H1 (cell line): ENCODE results near the gene NUP205. TPM values are rescaled to one million over a fixed set of nuclear protein-coding genes. Genes with fewer than 3 reads are reported as not detected.
"Not testable (repeated sequence)": the region's sequence is repeated elsewhere in the genome, so short reads cannot be mapped to it uniquely, and the experiment has no call there.

Source experiments
- CTCF ChIA-PET: fragments of 300-600 bp; sonication (Branson Sonifier 250); formaldehyde crosslinking; loops from one replicate; lab custom pipeline; 2021; ENCODE audit not compliant: partially characterized antibody; lab: Charles Lee
- POLR2A ChIA-PET: fragments of 300-600 bp; sonication (Branson Sonifier 250); formaldehyde crosslinking; loops from one replicate; lab custom pipeline; 2021; ENCODE audit warnings: inconsistent platforms; ENCODE audit not compliant: partially characterized antibody; lab: Charles Lee
- DNase-seq, 2 experiments: peaks; one replicate each; pipeline versions ENCODE4 v3.0.0 to v3.0.0-alpha.2; 2010 to 2022; ENCODE audit warnings: low spot score in 2 of 2, low read depth in 1 of 2, mixed read lengths in 1 of 2
- FAIRE-seq: peaks from 2 replicates; lab custom pipeline; 2011; peaks lifted over from hg19 to GRCh38; lab: Jason Lieb, UNC
- H2AFZ ChIP-seq: 2 replicates; pipeline ENCODE4 v1.8.1; 2012; ENCODE audit warnings: low read length, inconsistent platforms
- H2AK5ac ChIP-seq: 2 replicates; pipeline ENCODE4 v1.6.1; 2013; ENCODE audit warnings: low read depth, low read length
- H2BK120ac ChIP-seq: replicated peaks from 2 replicates; pipeline ENCODE3; 2013; ENCODE audit warnings: low read depth, low read length, inconsistent platforms
- H2BK12ac ChIP-seq: 2 replicates; pipeline ENCODE4 v1.6.1; 2013; ENCODE audit warnings: low read depth, low read length
- H2BK15ac ChIP-seq: 2 replicates; pipeline ENCODE4 v1.6.1; 2013; ENCODE audit warnings: low read length
- H2BK20ac ChIP-seq: 2 replicates; pipeline ENCODE4 v1.6.1; 2013; ENCODE audit warnings: low read length
- H2BK5ac ChIP-seq: 2 replicates; pipeline ENCODE4 v1.6.1; 2013; ENCODE audit warnings: low read depth, low read length
- H3K14ac ChIP-seq: 2 replicates; pipeline ENCODE4 v1.6.1; 2013; ENCODE audit warnings: inconsistent platforms; ENCODE audit not compliant: insufficient read length
- H3K18ac ChIP-seq: 2 replicates; pipeline ENCODE4 v1.6.1; 2013; ENCODE audit warnings: low read length; ENCODE audit errors: extremely low read depth
- H3K23ac ChIP-seq: 2 replicates; pipeline ENCODE4 v1.6.1; 2013; ENCODE audit warnings: inconsistent platforms; ENCODE audit not compliant: insufficient read length
- H3K23me2 ChIP-seq: 2 replicates; pipeline ENCODE4 v1.6.1; 2013; ENCODE audit warnings: low read depth, low read length
- H3K27ac ChIP-seq: 2 replicates; pipeline ENCODE4 v1.6.1; 2011; ENCODE audit warnings: low read depth, low read length, inconsistent platforms
- H3K27me3 ChIP-seq, 4 experiments: replicated peaks in 1 of 4; 1 replicate in 1 of 4; 2 replicates in 3 of 4; pipeline versions ENCODE4 v1.6.1 to v1.8.1; 2011 to 2013; ENCODE audit warnings: low read length in 3 of 4, mild to moderate bottlenecking in 3 of 4, inconsistent platforms in 2 of 4, mixed read lengths in 2 of 4, moderate library complexity in 1 of 4; ENCODE audit not compliant: control insufficient read depth in 3 of 4, insufficient read depth in 3 of 4; ENCODE audit errors: extremely low read depth in 1 of 4
- H3K36me3 ChIP-seq, 4 experiments: 2 replicates each; pipeline versions ENCODE4 v1.6.1 to v1.8.1; 2011 to 2013; ENCODE audit warnings: mild to moderate bottlenecking in 4 of 4, low read length in 3 of 4, moderate library complexity in 2 of 4, control low read depth in 1 of 4, inconsistent platforms in 1 of 4; ENCODE audit not compliant: insufficient read depth in 4 of 4, control insufficient read depth in 2 of 4
- H3K4ac ChIP-seq: replicated peaks from 2 replicates; pipeline ENCODE3; 2013; ENCODE audit warnings: low read length, low read depth, mixed read lengths, inconsistent platforms; ENCODE audit not compliant: insufficient read length
- H3K4me1 ChIP-seq, 4 experiments: replicated peaks in 1 of 4; 1 replicate in 1 of 4; 2 replicates in 3 of 4; pipeline versions ENCODE4 v1.6.1 to v1.8.1; 2011 to 2013; ENCODE audit warnings: low read length in 3 of 4, inconsistent platforms in 2 of 4, mixed read lengths in 1 of 4; ENCODE audit not compliant: insufficient read depth in 4 of 4, control insufficient read depth in 3 of 4
- H3K4me2 ChIP-seq, 2 experiments: 2 replicates each; pipeline versions ENCODE4 v1.6.1 to v1.8.1; 2011 to 2013; ENCODE audit warnings: low read depth in 2 of 2, low read length in 2 of 2, control low read depth in 1 of 2, inconsistent platforms in 1 of 2, mild to moderate bottlenecking in 1 of 2; ENCODE audit not compliant: insufficient read depth in 1 of 2
- H3K4me3 ChIP-seq, 4 experiments: fragments of 200-600, 300-600 bp in 1 of 4; sonication (generic), shearing (Covaris generic), sonication (Bioruptor Twin) in 1 of 4; 2 replicates each; pipeline versions ENCODE4 v1.5.1 to v1.8.1; 2011 to 2016; ENCODE audit warnings: low read length in 4 of 4, low read depth in 3 of 4, control low read depth in 2 of 4, inconsistent platforms in 2 of 4, mild to moderate bottlenecking in 2 of 4, mixed read lengths in 1 of 4, moderate library complexity in 1 of 4; ENCODE audit not compliant: insufficient read depth in 2 of 4; ENCODE audit errors: extremely low read depth in 1 of 4
- H3K56ac ChIP-seq: replicated peaks from 2 replicates; pipeline ENCODE3; 2013; ENCODE audit warnings: low read depth, mild to moderate bottlenecking, mixed read lengths, low read length, inconsistent platforms; ENCODE audit not compliant: insufficient read length
- H3K79me1 ChIP-seq: 2 replicates; pipeline ENCODE4 v1.6.1; 2013; ENCODE audit warnings: low read depth, low read length, control low read depth
- H3K79me2 ChIP-seq, 2 experiments: 2 replicates each; pipeline versions ENCODE4 v1.6.1 to v1.8.1; 2012 to 2013; ENCODE audit warnings: low read length in 2 of 2, mild to moderate bottlenecking in 2 of 2, inconsistent platforms in 1 of 2; ENCODE audit not compliant: insufficient read depth in 2 of 2, control insufficient read depth in 1 of 2
- H3K9ac ChIP-seq, 4 experiments: replicated peaks in 1 of 4; 1 replicate in 1 of 4; 2 replicates in 3 of 4; pipeline versions ENCODE4 v1.6.1 to v1.8.1; 2011 to 2013; ENCODE audit warnings: low read depth in 3 of 4, low read length in 3 of 4, control low read depth in 2 of 4, mild to moderate bottlenecking in 2 of 4, moderate library complexity in 2 of 4, inconsistent platforms in 1 of 4; ENCODE audit errors: extremely low read depth in 1 of 4
- H3K9me3 ChIP-seq, 2 experiments: 2 replicates each; pipeline versions ENCODE4 v1.6.1 to v1.8.1; 2012 to 2013; ENCODE audit warnings: mild to moderate bottlenecking in 2 of 2, moderate library complexity in 2 of 2, control low read depth in 1 of 2, inconsistent platforms in 1 of 2, low read depth in 1 of 2, low read length in 1 of 2, mixed read lengths in 1 of 2; ENCODE audit not compliant: insufficient read depth in 2 of 2
- H4K20me1 ChIP-seq, 2 experiments: replicated peaks in 1 of 2; 2 replicates each; pipeline versions ENCODE3 to v1.8.1; 2011 to 2013; ENCODE audit warnings: inconsistent platforms in 2 of 2, low read length in 2 of 2, mild to moderate bottlenecking in 1 of 2; ENCODE audit not compliant: insufficient read depth in 2 of 2, control insufficient read depth in 1 of 2
- H4K5ac ChIP-seq: 2 replicates; pipeline ENCODE4 v1.6.1; 2013; ENCODE audit warnings: low read length, low read depth, mixed read lengths, inconsistent platforms; ENCODE audit not compliant: insufficient read length
- H4K8ac ChIP-seq: 2 replicates; pipeline ENCODE4 v1.8.0; 2013; ENCODE audit warnings: mild to moderate bottlenecking, moderate library complexity, low read length, inconsistent platforms; ENCODE audit not compliant: insufficient read depth; ENCODE audit errors: extremely low read depth
- H4K91ac ChIP-seq: replicated peaks from 2 replicates; pipeline ENCODE3; 2013; ENCODE audit warnings: low read length, mixed read lengths, inconsistent platforms; ENCODE audit not compliant: insufficient read length
- EP300 ChIP-seq, 2 experiments: IDR thresholded peaks; 1 replicate in 1 of 2; 2 replicates in 1 of 2; pipeline ENCODE4 v1.6.1; 2011 to 2012; ENCODE audit warnings: low read depth in 2 of 2, low read length in 2 of 2, mild to moderate bottlenecking in 2 of 2, borderline replicate concordance in 1 of 2, inconsistent platforms in 1 of 2, moderate library complexity in 1 of 2
- NANOG ChIP-seq: IDR thresholded peaks from 2 replicates; pipeline ENCODE4 v1.6.1; 2011; ENCODE audit warnings: low read length, low read depth, mild to moderate bottlenecking, inconsistent platforms; ENCODE audit not compliant: insufficient read depth, poor library complexity, severe bottlenecking
- YY1 ChIP-seq: IDR thresholded peaks from 2 replicates; pipeline ENCODE4 v1.6.1; 2011; ENCODE audit warnings: low read depth, mild to moderate bottlenecking, low read length
- WGBS, 2 experiments: shearing (Covaris generic) in 1 of 2; methylation state at CpG; one replicate each; pipeline versions ENCODE4 v1.1.6 to v1.1.7; 2013 to 2015; ENCODE audit warnings: low lambda C conversion rate in 2 of 2, mixed read lengths in 2 of 2, inconsistent platforms in 1 of 2, low coverage in 1 of 2, missing lambda C conversion rate in 1 of 2; ENCODE audit not compliant: insufficient replicate concordance in 2 of 2, insufficient coverage in 1 of 2, insufficient read length in 1 of 2; ENCODE audit errors: extremely low coverage in 1 of 2, missing lambda C conversion rate in 1 of 2; 5-methylcytosine and 5-hydroxymethylcytosine counted together
- polyA plus RNA-seq, 7 experiments: library from polyadenylated mRNA; depleted of rRNA in 3 of 7; stranded (reverse) in 5 of 7; unstranded in 2 of 7; fragments of >200 nt in 5 of 7; fragments of 200-250 nt in 2 of 7; gene quantifications; 1 replicate in 5 of 7; 2 replicates in 1 of 7; 4 replicates in 1 of 7; pipeline versions ENCODE4 v1.2.1 to v1.2.3, GENCODE V29; 2011 to 2013; ENCODE audit warnings: missing spikeins in 2 of 7, mixed read lengths in 2 of 7
- total RNA-seq: library from RNA; stranded (reverse); fragmentation: NEBNext Ultra II Directional; extraction: Animal tissue kit (Norgen Biotek cat#: 25700); gene quantifications from 2 replicates; pipeline ENCODE4 v1.2.1, GENCODE V29; 2021

NUP205 gene
- total and polyA plus RNA-seq, 2 of the 8 experiments (the other 6 are each of a cell fraction or from before 2014, with no cell fraction given): 148 to 216 TPM

GRCh38 chr7:135666846-135667245 is 109.1 kb downstream of the NUP205 start (continued):
- TF ChIP-seq NANOG (no peak), EP300 (IDR thresholded peaks at IDR 0.05; ENCODE audit: borderline replicate concordance in 1 of 2, low read depth in 2 of 2, low read length in 2 of 2) (no peak), YY1 (no peak)

DNA sequence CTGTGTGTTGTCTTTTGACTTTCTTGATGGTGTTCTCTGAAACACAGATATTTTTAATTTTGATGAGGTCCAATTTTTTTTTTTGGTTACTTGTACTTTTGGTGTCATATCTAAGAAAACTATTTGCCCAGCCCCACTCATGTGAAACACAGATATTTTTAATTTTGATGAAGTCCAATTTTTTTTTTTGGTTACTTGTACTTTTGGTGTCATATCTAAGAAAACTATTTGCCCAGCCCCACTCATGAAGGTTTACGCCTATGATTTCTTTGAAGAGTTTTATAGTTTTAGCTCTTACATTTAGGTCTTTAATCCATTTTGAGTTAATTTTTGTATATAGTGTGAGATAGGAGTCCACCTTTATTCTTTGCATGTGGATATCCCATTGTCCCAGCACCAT is 109.9 kb downstream of the NUP205 start:
- H3K4me1 ChIP-seq, H2BK5ac ChIP-seq, H2BK15ac ChIP-seq, FAIRE-seq, H3K4me2 ChIP-seq, H3K27me3 ChIP-seq, H3K14ac ChIP-seq, H3K4me3 ChIP-seq, H2BK20ac ChIP-seq, H3K36me3 ChIP-seq, H2BK12ac ChIP-seq, DNase-seq, H3K79me1 ChIP-seq, POLR2A ChIA-PET, H3K23me2 ChIP-seq, H4K91ac ChIP-seq, H4K8ac ChIP-seq, H3K9ac ChIP-seq, H3K56ac ChIP-seq, H3K23ac ChIP-seq, H2BK120ac ChIP-seq, H2AFZ ChIP-seq, H4K5ac ChIP-seq, H3K4ac ChIP-seq, H3K18ac ChIP-seq, H3K27ac ChIP-seq, H2AK5ac ChIP-seq, H3K9me3 ChIP-seq, H4K20me1 ChIP-seq: not testable (repeated sequence)
- CTCF ChIA-PET: interaction anchor here (0.6 to 1.0 kb wide), 2 partner anchors 15 to 91 kb away, joined by 3 read pairs; no protein-coding TSS in a partner anchor
- WGBS, 2 experiments: 90% methylated on average over 1 of the region's 1 CpG; no CpG with 5 or more reads in 1 of the 2 experiments
- H3K79me2 ChIP-seq: peaks cover 3 to 92% of the 10 kb centered on the region in 2 experiments
